Nephron progenitor cell (in vitro differentiated cells): Measurements from ENCODE around the gene STON1.
A peak's percentile ranks its signal among the peaks of the same experiment; 100 is the strongest.
"Not testable (repeated sequence)": the region's sequence is repeated elsewhere in the genome, so short reads cannot be mapped to it uniquely, and the experiment has no call there.

Experiments used
- DNase-seq: peaks from one replicate; pipeline ENCODE4 v3.0.0; 2021
- H3K27ac Mint-ChIP-seq: 2 replicates; pipeline ENCODE4 v1.8.0; 2021; ENCODE audit warnings: mild to moderate bottlenecking, moderate library complexity, mixed read lengths
- H3K27me3 Mint-ChIP-seq: 2 replicates; pipeline ENCODE4 v1.8.0; 2021; ENCODE audit warnings: mild to moderate bottlenecking, low read depth, mixed read lengths; ENCODE audit not compliant: poor library complexity
- H3K36me3 Mint-ChIP-seq: 2 replicates; pipeline ENCODE4 v1.8.0; 2021; ENCODE audit warnings: low read depth, mixed read lengths
- H3K4me1 Mint-ChIP-seq: 2 replicates; pipeline ENCODE4 v1.8.0; 2021; ENCODE audit warnings: mixed read lengths
- H3K4me3 Mint-ChIP-seq: 2 replicates; pipeline ENCODE4 v1.8.0; 2021; ENCODE audit warnings: mild to moderate bottlenecking, moderate library complexity, mixed read lengths
- H3K9me3 Mint-ChIP-seq: 2 replicates; pipeline ENCODE4 v1.8.0; 2021; ENCODE audit warnings: mild to moderate bottlenecking, moderate library complexity, mixed read lengths
- CTCF ChIP-seq: fragments of 200-600 bp; sonication (generic); IDR thresholded peaks from 2 replicates; pipeline ENCODE4 v1.5.0; 2021; ENCODE audit warnings: antibody characterized with exemption

The STON1 gene

GRCh38 chr2:48601349-48601748, 71.4 kb downstream of the STON1 start:
- no peaks in the 10 kb centered on the region for H3K9me3 Mint-ChIP-seq
- H3K4me1 Mint-ChIP-seq, result no peaks in the 10 kb centered on the region
- no peak overlapping the region for H3K4me3 Mint-ChIP-seq
- H3K36me3 Mint-ChIP-seq, result peaks cover 5% of the 10 kb centered on the region
- H3K27ac Mint-ChIP-seq, result no peak overlapping the region
- peak; percentile 22 for DNase-seq
- TF ChIP-seq CTCF, result no peak
- no peaks in the 10 kb centered on the region for H3K27me3 Mint-ChIP-seq

GRCh38 chr2:48605482-48606175, 75.7 kb downstream of the STON1 start:
- H3K4me3 Mint-ChIP-seq, result no peak overlapping the region
- H3K4me1 Mint-ChIP-seq, result no peaks in the 10 kb centered on the region
- H3K9me3 Mint-ChIP-seq, result no peaks in the 10 kb centered on the region
- DNase-seq, result no peak
- no peak overlapping the region for H3K27ac Mint-ChIP-seq
- H3K36me3 Mint-ChIP-seq, result peaks cover 5% of the 10 kb centered on the region
- no peak for TF ChIP-seq CTCF
- H3K27me3 Mint-ChIP-seq, result no peaks in the 10 kb centered on the region

GRCh38 chr2:48607307-48608014, 77.5 kb downstream of the STON1 start:
- Mint-ChIP-seq H3K4me1 (no peaks in the 10 kb centered on the region), H3K9me3 (peaks cover 2% of the 10 kb centered on the region), H3K27me3 (no peaks in the 10 kb centered on the region), H3K4me3 (no peak overlapping the region), H3K36me3 (peaks cover 5% of the 10 kb centered on the region), H3K27ac (peak overlapping the region; percentile 51)
- no peak for TF ChIP-seq CTCF
- DNase-seq, result no peak

GRCh38 chr2:48613211-48613610, 83.3 kb downstream of the STON1 start:
- Mint-ChIP-seq H3K27ac (no peak overlapping the region), H3K27me3 (no peaks in the 10 kb centered on the region), H3K36me3 (peaks cover 5% of the 10 kb centered on the region), H3K4me1 (peaks cover 7% of the 10 kb centered on the region), H3K4me3 (no peak overlapping the region), H3K9me3 (peaks cover 25% of the 10 kb centered on the region)
- TF ChIP-seq CTCF, result no peak
- no peak for DNase-seq

- H3K9me3 Mint-ChIP-seq, result peaks cover 25% of the 10 kb centered on the region
- H3K36me3 Mint-ChIP-seq, H3K4me3 Mint-ChIP-seq, DNase-seq, H3K4me1 Mint-ChIP-seq, H3K27ac Mint-ChIP-seq, H3K27me3 Mint-ChIP-seq: not testable (repeated sequence)
Observed at GRCh38 chr2:48614581-48614980, 84.6 kb downstream of the STON1 start.

- Mint-ChIP-seq H3K9me3 (peaks cover 22% of the 10 kb centered on the region), H3K4me3 (no peak within 1 kb of the TSS)
Observed at GRCh38 chr2:48617618-48618017, 87.7 kb downstream of the STON1 start, which contains the start of gene GTF2A1L. Gene GTF2A1L, plus strand, starts transcription at chr2:48617856. Its CDS starts 19 bp downstream, at chr2:48617875.

More at GRCh38 chr2:48617618-48618017, 87.7 kb downstream of the STON1 start, which contains the start of gene GTF2A1L:
- Mint-ChIP-seq H3K27ac (peak within 1 kb of the TSS; percentile 58), H3K36me3 (peaks cover 5% of the 10 kb centered on the region), H3K27me3 (no peaks in the 10 kb centered on the region), H3K4me1 (peaks cover 9% of the 10 kb centered on the region)
- no peak for DNase-seq
- no peak for TF ChIP-seq CTCF
